ENCODE measurements around the gene ADCY5.

The ADCY5 gene

DNA sequence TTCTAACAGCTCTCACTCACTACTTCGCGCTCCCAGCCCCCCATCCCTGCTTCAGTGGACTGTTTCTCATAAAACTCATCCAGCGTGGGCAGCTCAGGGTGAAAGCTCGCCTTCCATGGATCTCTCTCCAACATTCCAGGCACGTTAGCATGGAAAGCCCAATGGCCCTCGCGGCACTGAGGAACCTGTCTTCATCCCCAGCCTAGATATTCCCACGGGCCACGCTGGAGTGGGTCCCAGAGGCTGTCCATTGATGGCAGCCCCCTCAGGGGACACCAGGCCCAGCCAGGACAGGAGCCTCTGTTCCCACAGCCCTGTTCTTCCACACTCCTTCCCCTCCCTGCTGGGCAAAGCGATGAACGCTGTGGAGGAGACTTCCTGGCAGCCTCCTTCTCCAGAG lies 126.0 kb downstream of the ADCY5 start:
- no peak for FAIRE-seq

DNA sequence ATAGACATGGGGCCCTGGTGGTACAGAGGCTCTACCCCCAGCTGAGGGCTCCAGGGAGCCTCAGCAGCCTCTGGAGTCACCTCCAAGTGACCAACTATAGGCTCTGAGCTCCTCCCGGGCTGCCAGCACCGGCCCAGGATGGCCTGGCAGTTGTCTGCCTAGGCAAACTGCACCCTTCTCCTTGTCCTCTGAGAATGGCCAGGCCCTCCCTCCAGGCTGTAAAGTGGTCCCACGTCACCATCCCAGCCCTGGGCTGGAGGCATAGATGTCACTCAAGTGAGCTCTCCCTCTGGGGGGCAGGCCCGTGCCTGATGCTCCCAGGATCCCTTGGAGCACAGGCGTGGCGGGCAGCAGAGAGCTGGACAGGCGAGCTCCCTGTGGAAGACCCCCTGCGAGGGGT lies 127.1 kb downstream of the ADCY5 start:
- FAIRE-seq = no peak

DNA sequence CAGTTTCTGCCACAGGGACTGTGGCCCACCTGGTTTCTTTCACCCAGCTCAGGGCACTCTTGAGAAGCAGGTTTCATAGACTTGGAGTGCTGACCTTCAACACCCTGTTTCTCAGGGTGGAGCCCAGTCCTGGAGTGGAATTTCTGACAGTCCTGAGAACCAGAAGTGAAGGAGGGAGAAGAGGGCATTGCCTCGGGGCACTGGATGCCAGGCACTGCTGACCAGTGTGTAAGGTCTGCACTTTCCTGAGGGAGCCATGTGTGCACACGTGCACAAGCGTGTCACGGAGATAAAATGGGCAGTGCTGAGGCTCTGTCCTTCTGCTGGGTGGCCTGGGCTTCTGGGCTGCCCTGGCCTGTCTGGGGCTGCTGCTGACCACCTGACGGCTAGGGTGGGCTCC lies 128.7 kb downstream of the ADCY5 start:
- FAIRE-seq = no peak

DNA sequence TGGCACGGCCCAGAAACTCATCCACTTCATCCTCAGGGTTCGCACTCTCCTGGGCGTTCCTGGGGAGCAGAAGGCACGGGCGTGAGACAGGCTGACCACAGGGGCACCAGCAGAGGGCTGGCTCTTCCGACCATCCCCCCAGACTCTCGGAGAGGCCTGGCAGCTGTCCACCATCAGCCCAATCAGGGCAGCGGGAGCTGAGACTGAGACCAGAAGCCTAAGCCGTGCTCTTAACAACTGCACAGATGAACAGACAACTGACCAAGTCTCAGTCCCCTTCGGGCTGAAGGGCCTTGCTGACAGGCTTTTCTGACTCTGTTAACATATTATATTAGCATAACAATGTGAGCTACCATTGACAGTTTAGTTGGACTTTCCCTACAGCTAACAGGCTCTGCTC lies 129.1 kb downstream of the ADCY5 start:
- FAIRE-seq = no peak

DNA sequence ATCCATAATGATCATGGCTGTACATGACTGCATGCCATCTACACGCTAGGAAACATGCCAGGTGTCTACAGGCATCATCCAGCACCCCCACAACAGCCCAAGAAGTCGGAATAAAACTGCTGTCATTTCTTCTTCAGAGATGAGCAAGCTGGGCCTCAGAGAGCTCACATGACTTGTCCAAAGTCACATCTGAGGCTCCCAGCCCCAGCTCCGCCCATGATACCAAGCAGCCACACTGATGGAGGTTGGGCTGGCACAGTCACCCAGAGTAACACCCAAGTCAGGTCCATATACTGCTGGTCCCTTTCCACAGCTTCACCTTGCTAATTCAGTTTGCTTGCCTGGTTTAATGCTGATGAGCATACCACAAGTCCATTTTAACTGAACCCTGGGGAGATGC lies 130.5 kb downstream of the ADCY5 start:
- no peak for FAIRE-seq

DNA sequence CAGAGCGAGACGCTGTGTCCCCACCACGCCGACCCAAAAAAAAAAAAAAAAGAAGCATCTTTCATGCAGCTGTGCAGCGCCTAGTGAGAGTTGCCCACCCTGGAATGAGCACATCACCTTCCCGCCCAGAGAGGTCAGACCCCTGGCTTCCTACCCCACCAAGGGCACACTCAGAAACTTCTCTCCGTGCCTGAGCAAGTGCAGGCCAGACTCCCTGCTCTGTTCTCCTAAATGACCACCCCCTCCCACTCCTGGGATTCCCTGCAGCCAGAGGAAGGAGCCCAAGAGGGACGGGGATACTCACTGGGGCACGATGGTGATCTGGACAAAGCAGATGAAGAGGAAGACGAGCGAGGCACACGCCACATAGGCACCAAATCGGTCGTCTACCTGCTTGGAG lies 131.2 kb downstream of the ADCY5 start:
- no peak for FAIRE-seq

DNA sequence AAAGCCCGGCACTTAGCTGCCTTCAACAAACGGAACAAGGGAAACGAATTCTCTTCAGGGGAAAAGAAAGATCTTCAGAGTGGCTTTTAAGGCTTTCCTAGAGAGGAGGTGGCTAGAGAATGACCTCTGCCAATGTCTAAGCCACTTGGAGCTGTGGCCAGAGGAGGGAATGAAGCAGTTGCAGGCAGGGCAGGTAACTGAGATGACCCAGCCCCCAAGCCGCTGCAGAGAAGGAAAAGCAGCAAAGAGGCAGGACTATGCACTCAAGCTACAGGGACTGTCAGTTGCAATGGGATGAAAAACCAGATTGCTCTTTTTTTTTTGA lies 133.7 kb downstream of the ADCY5 start:
- FAIRE-seq = no peak

DNA sequence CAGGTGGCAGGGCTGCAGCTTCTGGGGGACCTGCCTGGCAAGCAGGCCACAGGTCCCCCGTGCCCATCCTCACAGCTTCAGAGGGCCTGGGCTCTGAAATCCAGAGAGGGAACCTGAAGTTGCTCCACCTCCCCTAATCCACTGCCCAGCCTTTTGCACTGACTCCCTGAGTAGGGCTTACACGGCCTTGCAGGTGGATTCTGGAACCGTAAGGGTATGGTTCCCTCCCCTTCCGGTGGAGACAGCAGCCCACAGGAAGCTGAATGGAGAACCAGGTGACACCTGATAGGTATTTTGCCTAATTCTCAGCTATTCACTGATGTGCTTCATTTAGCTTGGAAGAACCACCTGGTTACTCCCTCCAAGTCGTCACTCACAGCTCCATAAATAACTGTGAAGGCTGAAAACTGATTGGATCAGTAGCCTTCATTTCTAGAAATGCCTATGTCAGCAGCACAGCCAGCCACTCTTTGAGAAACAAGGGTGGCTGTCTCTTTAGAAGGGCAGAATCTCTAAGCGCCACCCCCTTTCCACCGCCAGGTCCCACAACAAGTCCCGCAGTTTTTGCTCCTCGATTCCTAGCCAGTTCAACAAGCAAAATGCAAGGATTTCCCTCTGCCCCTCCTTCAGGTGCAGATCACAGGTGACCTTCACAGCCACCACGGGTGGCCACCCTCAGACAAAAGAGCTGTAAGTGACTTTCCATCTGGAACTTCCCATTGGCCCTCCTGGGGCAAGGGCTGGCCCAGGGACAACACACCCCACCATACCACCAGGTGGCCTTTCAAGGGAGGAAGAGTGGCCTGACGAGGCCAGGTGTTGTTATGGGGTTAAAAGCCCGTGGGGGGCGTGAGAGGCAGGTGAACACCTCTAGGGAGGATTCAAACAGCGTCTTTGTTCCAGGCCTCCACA lies 134.3 kb downstream of the ADCY5 start:
- FAIRE-seq = no peak

DNA sequence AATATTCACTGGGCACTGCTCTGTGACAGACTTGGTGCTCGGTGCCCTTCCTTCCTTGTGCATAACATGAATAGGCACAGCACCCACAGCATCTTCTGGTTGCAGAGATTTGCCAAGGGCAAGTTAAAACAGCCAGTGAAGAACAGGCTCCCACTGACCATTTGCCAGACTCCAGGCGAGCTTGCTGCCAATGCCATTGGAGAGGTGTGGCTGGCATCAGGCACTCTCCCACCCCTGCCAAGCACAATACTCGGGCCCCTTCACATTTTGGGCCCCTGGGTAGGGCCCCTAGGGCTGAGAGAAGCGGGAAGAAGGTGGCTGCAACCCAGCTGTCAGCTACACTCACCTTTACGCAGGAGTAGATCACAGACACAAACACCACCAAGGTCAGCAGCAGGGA lies 135.0 kb downstream of the ADCY5 start:
- no peak for FAIRE-seq

DNA sequence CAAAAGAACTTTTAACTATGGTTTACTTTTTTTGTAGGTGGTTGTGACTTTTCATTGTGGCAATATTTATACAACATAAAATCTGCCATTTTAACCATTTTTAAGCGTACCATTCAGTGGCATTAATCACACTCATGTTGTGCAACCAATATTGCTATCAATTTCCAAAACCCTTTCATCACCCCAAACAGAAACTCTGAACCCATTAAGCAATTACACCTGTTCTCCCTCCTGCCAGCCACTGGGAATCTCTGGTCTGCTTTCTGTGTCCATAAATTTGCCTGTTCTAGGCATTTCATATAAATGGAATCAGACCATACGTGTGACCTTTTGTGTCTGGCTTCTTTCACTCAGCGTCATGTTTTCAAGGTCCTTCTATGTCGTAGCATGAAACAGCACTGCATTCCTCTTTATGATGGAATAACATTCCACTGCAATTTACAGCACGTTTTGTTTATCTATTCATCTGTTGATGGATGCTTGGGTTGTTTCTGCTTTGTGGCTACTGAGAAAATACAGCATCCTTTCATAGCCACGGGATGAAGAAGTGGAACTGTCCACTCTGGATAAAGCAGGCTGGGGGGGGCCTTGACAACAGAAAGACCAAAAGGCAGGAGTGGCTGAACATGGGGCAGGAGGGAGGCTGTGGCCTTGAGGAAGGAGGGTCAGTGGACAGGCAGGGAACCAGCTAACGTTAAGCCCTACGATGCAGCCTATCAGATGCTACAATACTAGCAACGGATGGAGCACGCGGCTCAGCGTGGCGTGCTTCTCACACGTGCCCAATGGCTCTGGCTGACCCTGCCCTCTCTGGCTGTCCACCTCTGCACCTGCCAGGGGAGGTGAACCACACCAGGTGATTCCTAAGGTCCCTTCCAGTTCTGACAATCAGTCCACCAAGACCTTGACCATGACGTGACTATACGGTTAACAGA lies 136.3 kb downstream of the ADCY5 start:
- no peak for FAIRE-seq

DNA sequence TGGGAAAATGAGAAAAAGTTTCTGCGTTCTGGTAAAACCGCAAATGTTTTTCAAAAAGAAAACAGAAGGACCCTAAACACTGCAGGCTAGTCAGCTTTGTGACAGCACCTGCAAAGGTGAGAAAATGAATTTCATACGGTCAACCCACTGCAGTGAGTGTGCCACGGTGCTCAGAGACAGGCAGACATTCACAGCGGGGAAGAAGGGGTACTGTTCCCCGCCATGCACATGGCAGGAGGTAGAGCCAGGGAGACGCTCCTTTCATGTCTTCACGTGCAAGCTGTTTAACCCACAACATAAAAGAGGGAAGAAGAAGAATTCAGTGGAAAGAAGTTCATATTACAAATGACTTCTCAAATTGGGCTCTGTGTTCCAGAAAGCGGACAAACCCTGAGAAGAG lies 137.7 kb downstream of the ADCY5 start:
- FAIRE-seq = no peak

DNA sequence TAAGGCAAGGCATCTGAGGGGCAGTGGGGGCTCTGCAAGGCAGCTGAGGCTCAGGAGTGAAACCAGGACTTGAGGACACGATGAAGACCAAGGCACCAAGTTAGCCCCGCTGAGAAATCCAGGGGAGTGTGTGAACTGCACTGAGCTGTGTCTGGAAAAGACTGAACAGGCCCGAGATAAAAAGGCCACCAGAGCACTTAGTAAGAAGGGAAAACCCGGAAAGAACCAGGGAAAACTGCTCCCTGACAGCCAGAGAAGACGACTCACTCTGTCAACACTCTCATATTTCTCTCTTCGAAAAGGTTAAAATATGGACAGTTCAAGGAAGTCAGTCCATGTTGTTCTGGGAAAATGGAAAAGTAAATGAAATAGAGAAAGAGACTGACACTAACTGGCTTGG lies 138.1 kb downstream of the ADCY5 start:
- FAIRE-seq = no peak

DNA sequence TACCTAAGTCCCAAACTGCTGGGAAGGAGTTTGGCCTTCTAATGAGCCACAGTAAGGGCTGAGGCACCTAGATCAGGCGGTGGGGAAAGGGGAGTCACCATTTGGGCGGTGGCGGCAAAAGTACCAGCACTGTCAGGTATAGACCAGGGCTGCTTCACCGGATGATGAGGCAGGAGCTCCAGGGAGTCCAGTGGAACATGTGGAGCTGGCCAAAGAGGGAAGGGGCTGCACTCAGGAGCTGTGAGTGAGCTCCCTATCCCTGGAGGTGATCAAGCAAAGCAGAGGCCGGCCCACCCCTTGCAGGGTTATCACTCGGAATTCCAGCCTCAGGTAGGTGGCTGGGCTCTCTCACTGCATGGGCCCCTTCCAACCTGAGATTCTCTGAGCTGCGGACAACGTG lies 138.7 kb downstream of the ADCY5 start:
- no peak for FAIRE-seq

DNA sequence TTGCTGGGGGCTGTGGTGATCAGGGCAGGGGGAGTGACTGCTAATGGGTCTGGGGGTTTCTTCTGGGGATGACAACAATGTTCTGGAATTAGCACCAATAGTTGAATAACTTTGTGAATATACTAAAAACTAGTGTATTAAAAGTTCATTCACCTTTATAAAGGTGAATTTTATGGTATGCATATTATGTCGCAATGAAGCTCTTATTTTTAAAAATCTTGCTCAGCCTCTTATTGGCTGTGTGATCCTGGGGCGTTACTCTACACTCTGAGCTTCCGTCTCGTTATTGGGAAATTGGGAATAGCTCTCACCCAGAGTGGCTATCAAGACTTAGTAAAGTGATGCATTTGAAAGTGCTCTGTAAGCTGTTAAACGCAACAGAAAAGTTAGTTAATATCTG lies 141.8 kb downstream of the ADCY5 start:
- no peak for FAIRE-seq

DNA sequence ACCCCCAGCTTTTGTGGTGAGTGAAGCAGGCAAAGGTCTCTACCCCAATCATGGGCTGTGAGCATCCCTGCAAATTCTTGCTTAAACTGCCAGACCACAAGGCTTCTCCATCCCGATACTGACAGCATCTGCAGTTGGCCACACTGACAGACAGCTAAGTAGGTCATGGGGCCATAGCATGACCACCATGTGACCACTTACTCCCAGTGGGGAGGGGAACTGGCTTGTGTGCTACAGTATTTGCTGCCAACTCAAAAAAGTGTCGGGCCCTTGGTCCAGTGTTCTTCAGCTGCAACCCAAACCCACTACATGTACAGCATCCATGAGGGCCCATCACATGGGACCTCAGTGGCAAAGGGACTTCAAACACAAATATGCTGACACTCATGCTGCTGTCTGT lies 143.7 kb downstream of the ADCY5 start:
- FAIRE-seq = no peak

DNA sequence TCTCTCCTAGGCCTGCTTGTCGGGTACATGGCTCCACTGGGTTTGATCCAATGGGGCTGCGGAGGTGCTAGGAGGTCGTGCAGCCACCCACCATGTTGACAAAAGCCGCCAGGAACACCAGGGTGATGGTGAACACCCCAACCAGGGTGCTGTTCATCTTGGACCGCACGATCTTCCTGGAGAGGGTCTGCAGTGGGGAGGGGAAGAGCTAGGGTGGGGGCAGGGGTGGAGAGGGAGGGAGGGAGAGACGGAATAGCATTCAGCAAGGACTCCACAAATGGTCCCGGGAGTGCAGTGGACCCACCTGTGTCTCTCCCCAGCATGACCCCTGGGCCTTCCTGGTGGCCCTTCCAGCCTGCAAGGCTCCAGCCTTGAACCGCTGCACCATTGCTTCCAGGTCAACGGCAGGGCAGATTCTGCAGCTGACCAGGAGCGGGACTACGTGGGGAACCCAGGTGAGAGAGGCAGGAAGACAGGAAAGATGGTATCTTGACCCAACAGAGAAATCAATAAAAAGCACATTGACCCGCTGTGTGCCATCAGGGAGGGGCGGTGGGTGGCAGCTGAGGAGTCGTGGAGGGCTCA lies 144.8 kb downstream of the ADCY5 start:
- no peak for FAIRE-seq

DNA sequence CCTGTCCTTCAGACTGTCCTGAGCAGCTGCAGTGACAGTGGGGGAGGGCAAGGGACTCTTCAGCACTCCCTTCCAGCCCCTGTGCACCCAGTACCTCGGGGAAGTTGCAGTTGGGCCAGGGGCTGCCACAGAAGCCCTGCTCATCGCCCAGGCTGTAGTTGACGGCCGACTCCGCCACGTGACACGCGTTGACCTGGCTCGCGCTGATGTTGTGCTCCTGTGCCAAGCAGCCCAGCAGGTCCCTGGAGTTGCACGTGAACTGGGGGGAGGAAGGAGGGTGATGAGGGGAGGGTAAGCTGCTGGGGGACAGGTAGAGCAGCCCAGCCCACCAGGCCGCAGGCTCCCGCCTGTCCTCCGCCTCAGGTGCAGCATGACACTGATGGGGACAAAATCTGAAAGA lies 145.9 kb downstream of the ADCY5 start:
- no peak for FAIRE-seq

DNA sequence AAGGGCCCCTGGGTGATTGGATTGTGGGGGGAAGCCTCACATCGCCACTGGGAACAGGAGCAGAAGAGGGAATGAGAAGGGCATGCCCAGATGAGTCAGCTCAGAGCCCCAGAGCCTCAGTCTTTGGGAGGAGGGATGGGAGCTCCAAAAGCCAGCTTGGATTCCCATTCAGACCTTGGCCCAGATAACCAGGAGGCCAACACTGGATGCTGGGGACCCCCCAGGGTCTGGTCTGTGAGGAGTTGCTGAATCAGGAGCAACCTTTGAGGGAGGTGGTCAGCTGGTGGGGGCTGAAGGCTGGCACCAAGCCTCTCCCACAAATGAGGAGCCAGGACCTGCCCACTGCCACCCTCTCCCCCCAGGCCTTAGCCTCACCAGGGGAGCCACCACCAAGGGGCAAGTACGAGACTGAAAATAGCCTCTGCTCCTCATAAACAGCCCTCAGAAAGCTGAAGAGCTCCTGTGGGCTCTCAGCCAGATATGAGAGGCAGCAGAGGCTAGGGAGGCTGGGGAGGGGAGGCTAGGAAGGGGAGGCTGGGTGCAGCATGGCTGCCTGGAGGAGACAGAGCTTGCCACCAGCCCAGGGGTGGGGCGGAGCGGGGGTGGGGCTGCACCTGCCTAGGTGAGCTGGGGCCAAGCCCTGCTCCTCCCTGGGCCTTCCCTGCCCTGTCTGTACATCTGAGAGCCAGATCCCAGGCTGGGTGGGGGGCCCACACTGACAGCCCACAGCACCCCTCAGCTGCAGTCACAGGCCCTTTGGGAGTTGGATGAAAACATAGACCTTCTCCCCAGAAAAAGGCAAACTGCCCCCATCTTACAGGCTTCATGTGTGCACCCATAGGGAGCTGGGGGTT lies 147.3 kb downstream of the ADCY5 start:
- no peak for FAIRE-seq

DNA sequence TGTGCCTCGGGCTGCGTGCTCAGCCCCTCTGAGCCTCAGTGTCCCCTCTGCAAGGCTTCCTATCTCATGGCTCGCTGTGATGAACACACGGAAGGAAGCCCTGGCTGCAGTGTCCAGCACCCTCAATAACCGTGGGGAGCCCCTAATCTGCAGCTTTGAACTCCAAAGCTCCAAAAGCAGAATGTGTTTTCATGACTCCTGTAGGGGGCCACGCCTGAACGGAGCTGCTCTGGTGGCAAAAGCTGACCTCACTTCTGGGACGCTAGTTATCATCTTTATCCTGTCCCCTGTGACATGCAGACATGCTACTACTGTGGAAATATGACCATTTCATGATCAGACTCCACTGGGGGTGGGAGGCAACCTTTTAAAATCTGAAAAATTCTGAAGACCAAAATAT lies 148.3 kb downstream of the ADCY5 start:
- no peak for FAIRE-seq

DNA sequence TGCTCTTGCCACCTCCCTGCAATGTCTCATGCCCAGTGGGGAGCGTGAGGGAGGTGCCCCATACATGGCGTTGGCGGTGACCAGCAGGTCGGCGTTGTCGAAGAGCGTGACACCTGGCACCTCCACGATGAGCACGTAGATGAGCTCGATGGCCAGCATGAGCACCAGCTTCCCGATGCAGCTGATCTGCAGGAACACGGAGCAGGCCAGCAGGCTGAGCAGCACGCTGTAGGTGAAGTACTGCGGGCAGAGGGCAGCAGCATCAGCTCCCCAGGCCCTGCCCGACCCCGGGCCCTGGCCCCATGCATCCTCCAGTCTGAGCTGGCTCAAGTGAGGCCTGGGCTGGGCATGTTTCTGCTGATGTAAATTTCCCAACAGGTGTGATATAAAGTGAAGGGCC lies 148.8 kb downstream of the ADCY5 start:
- FAIRE-seq = no peak

DNA sequence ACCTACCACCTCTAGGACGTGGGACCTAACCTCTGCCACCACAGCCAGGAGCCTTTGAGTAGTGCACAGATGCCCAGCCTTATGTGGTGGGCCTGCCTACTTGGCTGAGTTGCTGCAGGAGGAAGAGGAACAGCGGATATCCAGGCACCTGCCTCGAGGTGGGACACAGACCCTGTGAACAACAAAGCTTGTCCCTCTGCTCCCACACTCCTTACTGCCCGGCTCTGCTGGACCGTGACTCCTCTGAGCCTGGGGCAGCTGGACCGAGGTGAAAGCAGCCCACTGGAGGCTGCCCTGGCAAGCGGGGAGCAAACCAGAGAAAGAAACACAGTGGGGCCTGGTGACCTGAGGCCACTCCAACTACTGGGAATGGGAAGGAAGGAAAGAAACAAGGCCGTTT lies 149.3 kb downstream of the ADCY5 start:
- FAIRE-seq = no peak

DNA sequence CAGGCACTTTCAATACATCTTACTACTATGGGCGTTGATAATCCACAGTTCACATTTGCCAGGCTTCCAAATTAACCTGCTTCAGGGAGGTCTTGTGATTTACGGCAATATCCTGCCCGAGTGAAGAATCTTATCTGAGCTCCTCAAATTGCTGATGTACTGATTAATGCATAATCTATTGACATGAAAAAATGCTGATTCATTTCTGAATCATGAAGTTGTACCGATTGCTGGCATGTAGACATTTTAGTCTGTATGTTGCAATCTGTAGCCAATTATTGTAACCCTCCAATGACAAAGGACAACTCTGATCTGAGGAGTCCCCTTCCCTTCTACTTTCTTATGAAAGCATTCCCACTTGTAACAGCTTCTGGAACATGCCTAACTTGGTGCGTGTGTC lies 150.0 kb downstream of the ADCY5 start:
- FAIRE-seq = no peak

DNA sequence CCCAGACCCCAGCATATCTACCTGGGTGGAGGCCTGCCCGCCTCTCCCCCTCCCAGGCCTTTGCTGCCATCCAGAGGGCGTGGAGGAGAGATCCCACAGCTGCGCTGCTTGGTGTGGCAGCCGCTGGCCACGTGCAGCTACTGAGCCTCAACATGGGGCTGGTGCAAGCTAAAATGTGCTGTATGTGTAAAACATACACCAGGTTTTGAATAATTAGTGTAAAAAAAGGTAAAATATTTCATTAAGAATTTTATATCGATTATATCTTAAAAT lies 151.3 kb downstream of the ADCY5 start:
- no peak for FAIRE-seq
